Measurements from ENCODE around the gene EFNA5. TPM values are rescaled to one million over a fixed set of nuclear protein-coding genes. Genes with fewer than 3 reads are reported as not detected.
"Not testable (repeated sequence)": the region's sequence is repeated elsewhere in the genome, so short reads cannot be mapped to it uniquely, and the experiment has no call there.

EFNA5 gene
- total RNA-seq, 1 donor from 2014 or later = 40.9 TPM

- no peak for DNase-seq (ENCODE audit: low spot score)
- intact Hi-C loops (cut with DNase I) = no loop called here
Measured at GRCh38 chr5:107376546-107377276, 294.0 kb downstream of the EFNA5 start.

DNA sequence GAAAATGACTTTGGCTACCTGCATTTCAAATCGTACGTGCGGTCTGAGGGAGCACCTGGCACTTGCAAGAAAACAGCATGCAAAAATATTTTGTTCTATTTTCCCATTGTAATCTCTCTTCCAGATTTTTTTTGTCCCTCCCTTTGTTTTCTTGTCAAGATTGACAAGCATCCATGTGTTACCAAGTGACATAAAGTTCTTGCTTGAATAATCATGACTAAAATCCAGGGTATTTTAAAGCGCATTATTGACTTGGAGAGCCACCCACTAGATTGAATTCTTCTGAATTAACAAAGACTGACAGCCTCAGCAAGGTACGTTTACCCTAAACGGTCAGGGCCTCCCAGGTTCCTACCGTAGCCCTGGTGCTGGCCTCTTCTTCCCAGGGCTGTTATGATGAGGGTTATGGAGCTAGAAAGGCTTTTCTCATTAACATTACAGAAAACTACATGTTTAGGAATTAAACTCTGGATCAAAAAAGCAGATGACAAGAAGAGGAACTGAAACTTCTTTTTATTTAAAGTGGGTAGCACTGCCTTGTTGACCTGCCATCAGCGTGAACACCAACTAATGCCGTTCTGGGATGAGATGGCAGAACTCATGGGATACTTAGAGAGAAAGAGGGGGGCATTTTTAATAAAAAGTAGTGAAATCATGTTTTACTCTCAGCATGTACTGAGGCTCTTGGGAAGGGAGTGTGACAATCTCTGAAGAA, 297.0 kb downstream of the EFNA5 start:
- no peak for DNase-seq (ENCODE audit: low spot score)
- intact Hi-C loops (cut with DNase I) = loop anchor here (5.0 kb wide), 1 partner anchor 151 kb away; no protein-coding TSS in a partner anchor

GRCh38 chr5:107372723-107373450, 297.9 kb downstream of the EFNA5 start:
- no peak for DNase-seq (ENCODE audit: low spot score)
- intact Hi-C loops (cut with DNase I) = loop anchor here (5.0 kb wide), 1 partner anchor 151 kb away; no protein-coding TSS in a partner anchor

DNA sequence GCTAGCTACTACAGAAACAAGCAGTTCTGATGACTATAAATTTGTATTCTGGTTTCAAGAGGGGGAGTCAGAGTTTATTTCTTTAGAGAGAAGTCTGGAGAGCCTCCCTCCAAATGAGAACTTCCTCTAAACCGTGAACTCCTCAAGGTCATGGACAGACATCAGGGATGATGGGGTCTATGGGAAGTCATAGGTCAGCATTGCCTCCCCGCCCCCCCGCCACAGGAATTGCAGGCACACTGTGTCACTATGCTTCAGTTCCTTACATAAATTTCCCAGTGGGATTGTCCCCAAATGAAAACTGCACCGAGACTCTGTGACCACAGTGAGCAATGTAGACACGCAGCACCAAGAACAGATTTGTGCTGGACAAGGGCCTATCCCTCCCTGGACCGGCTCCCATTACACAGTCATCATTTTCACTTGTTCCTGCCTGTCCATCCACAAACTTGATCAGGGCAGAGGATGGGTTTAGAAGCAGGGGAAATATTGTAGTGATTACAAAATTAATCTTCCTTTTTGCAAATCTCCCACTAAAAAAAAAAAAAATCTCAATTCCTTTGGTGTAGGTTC, 300.3 kb downstream of the EFNA5 start:
- intact Hi-C loops (cut with DNase I) = loop anchor here (5.0 kb wide), 1 partner anchor 148 kb away; no protein-coding TSS in a partner anchor
- DNase-seq (ENCODE audit: low spot score) = no peak

DNA sequence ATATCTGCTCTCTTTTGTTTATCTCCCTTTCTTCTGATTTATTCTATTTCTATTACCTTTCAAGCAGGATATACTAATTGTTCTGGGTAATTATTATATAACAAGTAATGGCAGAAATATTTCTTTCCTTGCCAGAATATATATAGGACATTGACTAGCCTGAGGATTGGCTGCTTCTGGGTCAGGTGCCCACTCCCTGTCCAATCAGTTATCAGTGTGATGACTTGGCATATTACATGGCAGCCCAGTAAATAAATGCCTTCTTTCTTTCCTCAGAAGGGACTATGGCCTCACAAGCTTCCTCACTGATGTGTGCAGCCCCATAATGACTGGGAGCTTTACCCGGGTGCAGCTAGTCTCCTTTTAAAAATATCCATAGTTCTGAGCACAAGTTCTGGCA, 301.1 kb downstream of the EFNA5 start:
- intact Hi-C loops (cut with DNase I) = loop anchor here (5.0 kb wide), 1 partner anchor 147 kb away; no protein-coding TSS in a partner anchor
- DNase-seq (ENCODE audit: low spot score) = no peak

- DNase-seq (ENCODE audit: low spot score) = no peak
- intact Hi-C loops (cut with DNase I) = no loop called here
Measured at GRCh38 chr5:107368615-107369014, 302.1 kb downstream of the EFNA5 start.

- intact Hi-C loops (cut with DNase I) = no loop called here
- no peak for DNase-seq (ENCODE audit: low spot score)
Measured at GRCh38 chr5:107367939-107368338, 302.8 kb downstream of the EFNA5 start.

- no peak for DNase-seq (ENCODE audit: low spot score)
- intact Hi-C loops (cut with DNase I) = no loop called here
Measured at GRCh38 chr5:107367480-107367879, 303.3 kb downstream of the EFNA5 start.

- DNase-seq (ENCODE audit: low spot score) = no peak
- intact Hi-C loops (cut with DNase I) = no loop called here
Measured at GRCh38 chr5:107365320-107366109, 305.2 kb downstream of the EFNA5 start.

DNA sequence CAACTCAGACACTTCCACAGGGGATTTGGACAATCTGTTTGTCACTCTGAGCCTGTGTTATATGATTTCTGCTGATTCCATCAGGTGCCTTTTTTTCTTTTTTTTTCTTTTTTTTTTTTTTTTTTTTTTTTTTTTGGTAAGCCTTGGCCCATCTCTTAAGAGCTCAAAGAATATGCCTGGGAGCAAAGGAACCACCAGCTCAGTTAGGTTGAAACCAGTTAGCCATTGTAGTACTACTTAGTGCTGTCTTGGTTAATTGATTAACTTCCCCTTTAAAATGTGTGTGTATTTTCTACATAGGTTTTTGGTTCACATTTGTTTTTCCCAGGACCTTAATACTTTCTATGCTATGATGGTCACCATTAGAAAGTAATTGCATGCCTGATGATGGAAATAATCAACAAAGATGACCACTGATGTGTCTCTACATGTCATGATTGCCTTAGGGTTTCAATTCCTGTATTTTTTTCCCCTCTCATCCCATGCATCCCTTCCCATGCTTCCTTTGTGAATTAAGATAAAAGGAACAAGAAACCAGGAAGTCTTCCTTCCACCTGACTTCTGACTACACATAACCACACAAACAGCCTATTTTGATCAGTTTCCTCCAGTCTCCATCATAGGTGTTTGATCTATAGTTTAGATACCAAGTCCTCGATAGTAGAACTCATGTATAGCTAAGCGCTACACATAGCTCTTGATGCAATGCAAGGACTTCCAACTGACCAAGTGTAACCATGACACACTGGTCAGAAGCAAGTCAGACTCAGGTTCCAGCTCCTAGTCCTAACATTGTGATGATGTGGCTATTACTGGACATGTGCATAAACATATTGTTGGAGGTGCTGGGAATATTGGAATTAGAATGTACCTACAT, 306.1 kb downstream of the EFNA5 start:
- intact Hi-C loops (cut with DNase I) = no loop called here
- DNase-seq (ENCODE audit: low spot score) = no peak

DNA sequence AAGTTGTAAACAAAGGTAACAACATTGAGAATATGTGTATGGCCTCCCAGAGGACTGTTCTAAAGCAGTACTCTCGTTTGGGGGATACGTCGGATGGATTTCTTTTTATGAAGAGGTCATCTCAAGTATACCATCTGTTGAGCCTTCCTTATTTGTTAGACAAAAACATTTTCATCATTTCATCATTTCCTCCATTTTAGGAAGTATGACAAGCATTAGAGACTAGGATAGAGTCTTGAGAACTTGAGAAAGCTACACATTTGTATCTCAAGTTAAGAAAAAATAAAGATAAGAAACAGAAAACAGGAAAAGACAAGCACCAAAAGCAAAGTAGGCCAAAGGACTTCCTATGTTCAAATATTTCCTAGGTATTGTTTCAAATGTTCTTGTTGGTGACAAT, 307.0 kb downstream of the EFNA5 start:
- DNase-seq (ENCODE audit: low spot score) = no peak
- intact Hi-C loops (cut with DNase I) = no loop called here

DNA sequence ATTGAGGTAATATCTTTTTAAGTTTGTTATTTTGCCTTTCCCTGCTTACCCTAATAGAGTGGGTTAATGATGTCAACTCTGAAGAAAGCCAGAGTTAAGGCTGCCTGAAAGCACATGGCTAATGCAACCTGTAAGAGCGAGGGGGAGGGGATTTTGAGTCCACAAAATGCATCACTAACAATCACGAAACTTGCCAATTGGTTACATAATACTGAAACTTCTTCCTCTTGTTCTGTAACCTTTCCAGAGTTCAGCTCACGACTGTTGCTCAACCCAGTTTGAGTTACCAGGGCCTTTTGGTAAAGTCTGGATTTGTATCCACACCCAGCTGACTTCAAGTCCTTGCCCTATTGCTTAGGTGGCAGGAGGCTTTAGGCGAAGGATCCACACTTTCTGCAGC, 308.8 kb downstream of the EFNA5 start:
- intact Hi-C loops (cut with DNase I) = no loop called here
- no peak for DNase-seq (ENCODE audit: low spot score)

DNA sequence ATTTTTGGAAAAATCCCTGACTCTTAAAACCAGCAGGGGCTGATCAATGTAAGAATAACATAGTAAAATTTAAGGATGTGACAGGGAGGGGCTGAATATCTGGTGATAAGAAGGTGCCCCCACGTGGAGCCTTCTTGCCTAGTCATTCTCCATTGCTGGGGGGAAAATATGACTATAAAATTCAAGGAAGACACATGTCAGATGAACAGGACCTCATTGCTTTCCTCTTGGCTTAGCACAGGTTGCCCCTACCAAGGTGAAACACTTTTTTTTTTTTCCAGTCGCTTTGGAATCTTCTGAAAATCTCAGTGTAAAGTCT, 310.9 kb downstream of the EFNA5 start:
- intact Hi-C loops (cut with DNase I) = no loop called here

DNA sequence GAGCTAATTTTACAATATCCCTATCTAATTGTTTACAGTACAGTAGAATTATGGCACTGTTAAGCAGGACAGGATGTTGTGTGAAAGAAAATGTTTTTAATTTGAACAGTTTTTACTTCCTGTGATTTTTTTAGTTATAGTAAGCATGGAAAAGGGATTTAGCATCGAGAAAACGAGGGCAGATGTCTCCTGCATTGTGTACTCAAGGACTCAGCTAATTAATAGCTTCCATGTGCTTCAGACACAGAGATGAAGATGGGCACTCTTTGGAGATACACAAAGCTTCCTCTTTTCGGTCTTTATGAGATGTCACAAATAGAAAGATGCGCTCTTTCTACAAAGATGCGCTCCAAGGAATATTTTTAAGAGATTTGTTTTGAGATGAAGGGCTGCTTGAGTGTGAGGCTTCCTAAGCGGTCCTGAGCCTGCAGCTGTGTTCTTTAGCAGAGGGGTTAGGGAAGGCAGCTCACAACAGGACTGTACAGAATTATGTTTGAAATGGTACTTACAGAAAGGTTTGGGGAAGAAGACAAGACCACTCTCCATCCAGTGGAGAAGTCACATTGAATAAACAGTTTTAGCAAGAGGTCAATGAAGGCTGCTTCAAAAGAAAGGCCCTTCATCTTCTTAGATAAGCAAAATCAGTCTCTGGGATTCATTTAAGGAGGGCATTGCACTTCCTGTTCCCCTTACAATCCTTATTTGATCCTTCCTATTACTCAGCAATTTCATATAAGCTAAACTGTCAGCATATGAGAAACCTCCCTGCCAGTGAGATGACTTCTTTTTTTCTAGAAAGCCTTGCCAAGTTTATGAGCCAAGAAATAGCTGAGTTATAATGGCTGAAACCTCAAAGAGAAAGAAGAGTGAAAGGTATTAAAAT, 311.5 kb downstream of the EFNA5 start:
- intact Hi-C loops (cut with DNase I) = no loop called here
- DNase-seq (ENCODE audit: low spot score) = no peak

More for the DNA sequence above, 310.9 kb downstream of the EFNA5 start:
- DNase-seq (ENCODE audit: low spot score) = no peak

GRCh38 chr5:107356891-107357290, 313.8 kb downstream of the EFNA5 start:
- intact Hi-C loops (cut with DNase I) = no loop called here
- DNase-seq (ENCODE audit: low spot score) = no peak

DNA sequence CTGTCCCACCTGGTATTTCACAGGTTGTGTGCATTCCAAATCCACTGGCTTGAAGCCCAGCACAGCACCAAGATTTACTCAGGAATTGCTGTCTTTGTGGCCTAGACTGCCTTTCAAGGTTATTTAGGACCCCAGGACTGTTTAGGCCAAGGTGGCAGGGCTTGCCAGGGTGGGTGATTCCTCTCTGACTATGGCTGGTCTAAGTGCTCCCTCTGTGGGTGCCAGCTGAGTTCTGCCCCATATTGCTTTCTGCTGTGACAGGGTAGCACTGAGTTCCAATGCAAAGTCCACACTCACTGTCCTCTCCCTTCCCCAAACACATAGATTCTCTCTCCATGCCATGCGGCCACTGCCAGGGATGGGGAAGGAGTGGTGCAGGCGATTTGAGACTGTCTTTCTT, 318.2 kb downstream of the EFNA5 start:
- intact Hi-C loops (cut with DNase I) = no loop called here

DNA sequence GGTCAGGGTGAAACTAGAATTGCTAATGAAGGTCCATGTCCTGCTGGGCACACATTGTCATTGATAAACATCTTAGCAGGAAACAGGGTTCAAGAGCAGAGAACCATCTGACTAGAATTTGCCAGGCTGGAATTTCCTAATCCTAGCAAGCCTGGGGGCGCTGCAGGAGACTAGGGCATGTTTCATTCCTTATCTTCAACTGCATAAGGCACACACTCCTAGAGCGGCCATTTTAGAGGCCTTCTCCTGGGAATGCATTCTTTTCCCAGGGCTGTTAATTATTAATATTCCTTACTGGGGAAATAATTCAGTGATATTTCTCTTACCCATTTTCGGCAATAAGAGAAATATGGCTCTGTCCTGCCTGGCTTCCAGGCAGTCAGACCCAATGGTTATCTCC, 324.2 kb downstream of the EFNA5 start:
- intact Hi-C loops (cut with DNase I); DNase-seq (ENCODE audit: low spot score): not testable (repeated sequence)

More for the DNA sequence above, 318.2 kb downstream of the EFNA5 start:
- no peak for DNase-seq (ENCODE audit: low spot score)

All from cardiac septum (tissue), 1 donor.